ENCODE data around the gene DOCK8. TPM values are rescaled to one million over a fixed set of nuclear protein-coding genes. Genes with fewer than 3 reads are reported as not detected.

Gene DOCK8
- total RNA-seq, 1 experiment from 2014 or later: 7.5 TPM

DNA sequence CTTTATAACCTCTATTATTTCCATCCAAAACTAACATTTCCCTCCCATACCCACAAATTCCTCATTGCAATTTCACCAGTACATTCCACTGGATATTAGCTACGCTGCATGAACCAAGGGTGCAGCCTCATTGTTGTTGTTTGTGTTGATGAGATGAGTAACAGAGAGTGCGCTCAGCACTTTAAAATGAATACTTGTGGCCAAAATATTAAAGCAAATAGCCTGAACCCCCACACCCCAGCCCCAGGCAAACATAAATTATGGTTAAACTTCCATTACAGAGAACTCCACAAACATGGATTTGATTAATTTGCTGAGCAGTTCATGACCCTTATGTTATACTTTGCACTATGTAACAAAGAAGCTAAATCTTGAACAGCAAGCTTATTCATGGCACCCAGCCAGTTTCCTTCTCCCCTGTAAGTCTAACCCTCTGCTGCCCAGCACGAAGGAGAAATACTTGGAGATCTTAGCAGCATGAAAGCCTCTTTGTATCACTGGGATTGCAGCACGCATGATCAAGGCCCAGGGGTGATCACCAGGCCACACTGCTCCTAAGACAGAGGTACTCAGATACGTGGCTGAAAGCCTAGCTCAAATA is 205.0 kb downstream of the DOCK8 start:
- H3K36me3 ChIP-seq (ENCODE audit: low read depth): no peaks in the 10 kb centered on the region
- POLR2A ChIA-PET (ENCODE audit: unreplicated experiment): interaction anchor here (0.5 to 1.0 kb wide), 5 partner anchors 10 to 373 kb away, joined by 3 to 5 read pairs (median 3); no protein-coding TSS in a partner anchor
- H3F3A ChIP-seq (ENCODE audit: insufficient read depth, low read depth): peaks cover 25% of the 10 kb centered on the region
- peak; percentile 68 to 97 for DNase-seq
- intact Hi-C loops (cut with micrococcal nuclease; ENCODE audit: unreplicated experiment): loop anchor here (1.0 to 5.0 kb wide), 2 partner anchors 28 to 138 kb away; no protein-coding TSS in a partner anchor
- H3K79me2 ChIP-seq (ENCODE audit: low read depth): no peaks in the 10 kb centered on the region
- H3K27ac ChIP-seq: peak overlapping the region; percentile 80
- H4K20me1 ChIP-seq (ENCODE audit: insufficient read depth): no peaks in the 10 kb centered on the region
- CTCF ChIA-PET: no interaction called here
- H3K4me2 ChIP-seq: peak overlapping the region; percentile 65
- BruUV-seq (replicated peaks): no TSS peak
- H3K9me3 ChIP-seq (ENCODE audit: insufficient read depth, low read depth): no peaks in the 10 kb centered on the region
- peaks cover 53% of the 10 kb centered on the region for H3K4me1 ChIP-seq (replicated peaks; ENCODE audit: insufficient read depth)
- peak overlapping the region; percentile 21; the same call in 1 of the 2 replicates for H3K4me3 ChIP-seq
- H3K9me2 ChIP-seq (ENCODE audit: insufficient read depth): no peaks in the 10 kb centered on the region
- TF ChIP-seq, protein P1, sequence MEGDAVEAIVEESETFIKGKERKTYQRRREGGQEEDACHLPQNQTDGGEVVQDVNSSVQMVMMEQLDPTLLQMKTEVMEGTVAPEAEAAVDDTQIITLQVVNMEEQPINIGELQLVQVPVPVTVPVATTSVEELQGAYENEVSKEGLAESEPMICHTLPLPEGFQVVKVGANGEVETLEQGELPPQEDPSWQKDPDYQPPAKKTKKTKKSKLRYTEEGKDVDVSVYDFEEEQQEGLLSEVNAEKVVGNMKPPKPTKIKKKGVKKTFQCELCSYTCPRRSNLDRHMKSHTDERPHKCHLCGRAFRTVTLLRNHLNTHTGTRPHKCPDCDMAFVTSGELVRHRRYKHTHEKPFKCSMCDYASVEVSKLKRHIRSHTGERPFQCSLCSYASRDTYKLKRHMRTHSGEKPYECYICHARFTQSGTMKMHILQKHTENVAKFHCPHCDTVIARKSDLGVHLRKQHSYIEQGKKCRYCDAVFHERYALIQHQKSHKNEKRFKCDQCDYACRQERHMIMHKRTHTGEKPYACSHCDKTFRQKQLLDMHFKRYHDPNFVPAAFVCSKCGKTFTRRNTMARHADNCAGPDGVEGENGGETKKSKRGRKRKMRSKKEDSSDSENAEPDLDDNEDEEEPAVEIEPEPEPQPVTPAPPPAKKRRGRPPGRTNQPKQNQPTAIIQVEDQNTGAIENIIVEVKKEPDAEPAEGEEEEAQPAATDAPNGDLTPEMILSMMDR (conservative IDR thresholded peaks at IDR 0.05): no peak
- no peak for TF ChIP-seq EZH2 (IDR thresholded peaks at IDR 0.05; ENCODE audit: low read depth)
- H2AFZ ChIP-seq: no peak overlapping the region
- no peaks in the 10 kb centered on the region for H3K27me3 ChIP-seq (ENCODE audit: insufficient read depth, low read depth)

DNA sequence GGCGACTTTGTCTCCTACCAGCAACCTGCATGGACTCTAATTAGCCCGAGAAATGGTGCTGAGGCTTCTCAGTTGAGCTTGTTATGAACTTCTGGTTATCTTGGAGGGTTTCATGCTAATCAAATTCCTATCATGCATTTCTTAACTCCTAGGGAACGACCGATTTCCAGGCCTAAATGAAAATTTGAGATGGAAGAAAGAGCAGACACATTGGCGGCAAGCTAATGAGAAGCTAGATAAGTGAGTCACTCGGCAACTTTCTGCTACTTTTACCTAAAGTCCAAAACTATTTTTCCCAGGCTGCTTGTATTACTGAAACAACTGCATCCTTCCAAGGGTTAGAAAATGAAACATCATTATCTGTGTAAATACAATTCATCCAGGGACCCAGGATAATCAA is 207.2 kb downstream of the DOCK8 start:
- CTCF ChIA-PET: no interaction called here

DNA sequence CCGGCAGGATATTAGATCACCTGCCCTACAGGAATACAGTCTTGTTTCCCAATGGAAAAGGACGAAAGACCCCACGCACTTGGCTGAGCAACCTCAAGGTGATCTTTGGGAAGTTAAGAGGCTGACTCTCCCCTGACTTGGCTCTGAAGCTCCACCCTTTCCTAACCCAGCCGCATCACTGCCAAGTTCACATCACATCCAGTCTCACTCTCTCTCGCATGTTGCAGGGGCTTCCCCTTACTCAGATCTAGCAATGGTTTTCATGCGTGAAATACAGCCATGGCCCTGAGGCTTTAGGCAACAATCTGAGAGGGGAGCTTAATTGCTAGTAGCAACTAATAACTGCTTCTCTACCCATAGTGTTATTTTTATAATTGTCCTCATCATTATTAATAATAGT is 211.6 kb downstream of the DOCK8 start:
- ChIA-PET POLR2A (ENCODE audit: unreplicated experiment) (no interaction called here), CTCF (no interaction called here)
- H3F3A ChIP-seq (ENCODE audit: insufficient read depth, low read depth): peaks cover 15% of the 10 kb centered on the region; the same call in 1 of the 2 replicates
- no peaks in the 10 kb centered on the region for H3K9me2 ChIP-seq (ENCODE audit: insufficient read depth)
- 0 out of 2 replicates have a peak overlapping the region, but pooled peaks have one; percentile 21 for H3K4me2 ChIP-seq
- no peak overlapping the region for H2AFZ ChIP-seq
- no peaks in the 10 kb centered on the region for H4K20me1 ChIP-seq (ENCODE audit: insufficient read depth)
- TF ChIP-seq, protein P1 (conservative IDR thresholded peaks at IDR 0.05): no peak
- TF ChIP-seq EZH2 (IDR thresholded peaks at IDR 0.05; ENCODE audit: low read depth): no peak
- H3K36me3 ChIP-seq (ENCODE audit: low read depth): no peaks in the 10 kb centered on the region
- peak overlapping the region; percentile 67 for H3K27ac ChIP-seq
- DNase-seq: no peak
- no peaks in the 10 kb centered on the region for H3K27me3 ChIP-seq (ENCODE audit: insufficient read depth, low read depth)
- H3K79me2 ChIP-seq (ENCODE audit: low read depth): no peaks in the 10 kb centered on the region
- intact Hi-C loops (cut with micrococcal nuclease; ENCODE audit: unreplicated experiment): loop anchor here (2.0 kb wide), 1 partner anchor 43 kb away; no protein-coding TSS in a partner anchor
- H3K4me3 ChIP-seq: no peak overlapping the region
- BruUV-seq (replicated peaks): no TSS peak
- H3K4me1 ChIP-seq (replicated peaks; ENCODE audit: insufficient read depth): peaks cover 31% of the 10 kb centered on the region
- H3K9me3 ChIP-seq (ENCODE audit: insufficient read depth, low read depth): no peaks in the 10 kb centered on the region

More for the DNA sequence above, 207.2 kb downstream of the DOCK8 start:
- Histone ChIP-seq H3K4me2 (no peak overlapping the region), H3K36me3 (ENCODE audit: low read depth) (no peaks in the 10 kb centered on the region), H3K27ac (no peak overlapping the region), H4K20me1 (ENCODE audit: insufficient read depth) (no peaks in the 10 kb centered on the region), H3F3A (ENCODE audit: insufficient read depth, low read depth) (peaks cover 34% of the 10 kb centered on the region), H3K9me2 (ENCODE audit: insufficient read depth) (no peaks in the 10 kb centered on the region), H3K79me2 (ENCODE audit: low read depth) (no peaks in the 10 kb centered on the region), H2AFZ (no peak overlapping the region), H3K9me3 (ENCODE audit: insufficient read depth, low read depth) (no peaks in the 10 kb centered on the region), H3K4me3 (no peak overlapping the region), H3K4me1 (replicated peaks; ENCODE audit: insufficient read depth) (peaks cover 54% of the 10 kb centered on the region), H3K27me3 (ENCODE audit: insufficient read depth, low read depth) (no peaks in the 10 kb centered on the region)
- POLR2A ChIA-PET (ENCODE audit: unreplicated experiment): no interaction called here
- intact Hi-C loops (cut with micrococcal nuclease; ENCODE audit: unreplicated experiment): no loop called here
- no peak for TF ChIP-seq EZH2 (IDR thresholded peaks at IDR 0.05; ENCODE audit: low read depth)
- TF ChIP-seq, protein P1 (conservative IDR thresholded peaks at IDR 0.05): no peak
- no TSS peak for BruUV-seq (replicated peaks)
- DNase-seq: no peak

Measured in PC-9 (cell line).